HFF-Myc (cell line): ENCODE results near the gene SPSB2.
"Not testable (repeated sequence)": the region's sequence is repeated elsewhere in the genome, so short reads cannot be mapped to it uniquely, and the experiment has no call there.

ENCODE experiments used
- DNase-seq: peaks from one replicate; pipeline ENCODE4 v3.0.0-alpha.2; 2011; ENCODE audit warnings: low read depth; ENCODE audit errors: extremely low read depth
- H3K4me3 ChIP-seq: replicated peaks from 2 replicates; pipeline ENCODE4 v1.5.1; 2011; ENCODE audit warnings: low read depth, mild to moderate bottlenecking, control low read depth, low read length
- TF ChIP-seq, protein P1 (sequence below): IDR thresholded peaks from 2 replicates; pipeline ENCODE4 v1.5.1; 2012; ENCODE audit warnings: mild to moderate bottlenecking, low read depth, low read length, control low read depth; ENCODE audit errors: missing control alignments

SPSB2 gene

DNA sequence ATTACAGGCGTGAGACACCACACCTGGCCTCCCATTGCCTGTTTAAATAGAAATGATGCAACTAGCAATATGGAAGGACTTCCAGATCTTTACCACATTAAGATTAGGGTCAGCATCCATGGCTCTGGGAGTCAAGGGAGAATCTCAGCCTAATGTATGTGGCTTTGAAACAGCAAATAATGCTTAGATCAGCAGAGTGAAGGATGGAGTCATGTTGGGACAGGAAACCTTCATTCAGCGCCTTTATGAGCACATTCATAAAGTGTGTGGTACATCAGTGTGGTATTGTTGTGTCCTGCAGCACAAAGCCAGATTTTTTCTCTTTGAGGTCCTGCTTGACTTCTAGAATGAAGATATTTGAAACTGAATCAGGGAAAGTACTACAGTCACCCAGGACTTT lies 15.3 kb upstream of the SPSB2 start:
- no peak for DNase-seq
- TF ChIP-seq, protein P1, sequence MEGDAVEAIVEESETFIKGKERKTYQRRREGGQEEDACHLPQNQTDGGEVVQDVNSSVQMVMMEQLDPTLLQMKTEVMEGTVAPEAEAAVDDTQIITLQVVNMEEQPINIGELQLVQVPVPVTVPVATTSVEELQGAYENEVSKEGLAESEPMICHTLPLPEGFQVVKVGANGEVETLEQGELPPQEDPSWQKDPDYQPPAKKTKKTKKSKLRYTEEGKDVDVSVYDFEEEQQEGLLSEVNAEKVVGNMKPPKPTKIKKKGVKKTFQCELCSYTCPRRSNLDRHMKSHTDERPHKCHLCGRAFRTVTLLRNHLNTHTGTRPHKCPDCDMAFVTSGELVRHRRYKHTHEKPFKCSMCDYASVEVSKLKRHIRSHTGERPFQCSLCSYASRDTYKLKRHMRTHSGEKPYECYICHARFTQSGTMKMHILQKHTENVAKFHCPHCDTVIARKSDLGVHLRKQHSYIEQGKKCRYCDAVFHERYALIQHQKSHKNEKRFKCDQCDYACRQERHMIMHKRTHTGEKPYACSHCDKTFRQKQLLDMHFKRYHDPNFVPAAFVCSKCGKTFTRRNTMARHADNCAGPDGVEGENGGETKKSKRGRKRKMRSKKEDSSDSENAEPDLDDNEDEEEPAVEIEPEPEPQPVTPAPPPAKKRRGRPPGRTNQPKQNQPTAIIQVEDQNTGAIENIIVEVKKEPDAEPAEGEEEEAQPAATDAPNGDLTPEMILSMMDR: no peak
- H3K4me3 ChIP-seq: no peak overlapping the region

DNA sequence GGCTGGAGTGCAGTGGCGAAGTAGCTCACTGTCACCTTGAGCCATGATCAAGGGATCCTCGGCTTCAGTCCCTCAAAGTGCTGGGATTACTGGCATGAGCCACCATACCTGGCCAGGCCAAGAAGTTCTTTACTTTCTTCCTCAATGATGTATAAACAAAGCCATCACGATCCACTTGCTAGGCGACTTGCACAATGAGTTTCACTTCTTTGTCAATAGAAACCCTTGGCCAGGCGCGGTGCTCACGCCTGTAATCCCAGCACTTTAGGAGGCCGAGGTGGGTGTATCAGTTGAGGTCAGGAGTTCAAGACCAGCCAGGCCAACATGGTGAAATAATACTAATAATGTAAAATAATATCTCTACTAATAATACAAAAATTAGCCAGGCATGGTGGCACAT lies 14.4 kb upstream of the SPSB2 start:
- no peak for DNase-seq
- TF ChIP-seq, protein P1: no peak
- no peak overlapping the region for H3K4me3 ChIP-seq

DNA sequence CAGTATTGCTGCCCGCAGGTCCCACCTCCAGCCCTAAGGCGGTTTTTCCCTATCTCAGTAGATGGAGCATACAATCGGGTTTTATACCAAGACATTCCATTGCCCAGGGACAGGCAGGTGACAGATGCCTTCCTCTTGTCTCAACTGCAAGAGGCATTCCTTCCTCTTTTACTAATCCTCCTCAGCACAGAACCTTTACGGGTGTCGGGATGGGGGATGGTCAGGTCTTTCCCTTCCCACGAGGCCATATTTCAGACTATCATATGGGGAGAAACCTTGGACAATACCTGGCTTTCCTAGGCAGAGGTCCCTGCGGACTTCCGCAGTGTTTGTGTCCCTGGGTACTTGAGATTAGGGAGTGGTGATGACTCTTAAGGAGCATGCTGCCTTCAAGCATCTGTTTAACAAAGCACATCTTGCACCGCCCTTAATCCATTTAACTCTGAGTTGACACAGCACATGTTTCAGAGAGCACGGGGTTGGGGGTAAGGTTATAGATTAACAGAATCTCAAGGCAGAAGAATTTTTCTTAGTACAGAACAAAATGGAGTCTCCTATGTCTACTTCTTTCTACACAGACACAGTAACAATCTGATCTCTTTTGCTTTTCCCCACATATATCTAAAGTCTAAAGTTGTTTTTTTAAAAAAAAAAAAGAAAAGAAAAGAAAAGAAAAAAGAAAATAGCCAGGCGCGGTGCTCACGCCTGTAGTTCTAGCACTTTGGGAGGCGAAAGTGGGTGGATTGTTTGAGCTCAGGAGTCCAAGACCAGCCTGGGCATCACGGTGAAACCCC lies 13.3 kb upstream of the SPSB2 start:
- DNase-seq, H3K4me3 ChIP-seq: not testable (repeated sequence)

DNA sequence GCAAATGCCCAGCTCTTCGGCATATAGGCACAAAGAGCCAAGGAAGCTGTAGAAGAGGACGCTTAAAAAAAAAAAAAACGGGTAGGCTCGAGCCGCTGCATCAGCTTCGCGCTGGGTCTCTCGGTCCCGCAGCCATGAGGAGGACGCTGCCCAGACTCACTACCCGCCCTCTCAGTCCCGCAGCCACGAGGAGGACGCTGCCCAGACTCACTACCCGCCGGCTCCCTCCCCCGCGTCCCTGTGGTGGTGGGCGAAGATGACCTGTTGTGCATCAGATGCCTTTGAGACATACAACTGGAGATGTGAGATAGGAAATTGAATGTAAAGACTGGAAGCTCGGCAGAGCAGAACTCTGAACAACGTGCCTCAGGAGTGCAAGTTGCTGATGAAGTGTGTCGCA lies 11.4 kb upstream of the SPSB2 start:
- TF ChIP-seq, protein P1: no peak
- H3K4me3 ChIP-seq: no peak overlapping the region
- DNase-seq: no peak

DNA sequence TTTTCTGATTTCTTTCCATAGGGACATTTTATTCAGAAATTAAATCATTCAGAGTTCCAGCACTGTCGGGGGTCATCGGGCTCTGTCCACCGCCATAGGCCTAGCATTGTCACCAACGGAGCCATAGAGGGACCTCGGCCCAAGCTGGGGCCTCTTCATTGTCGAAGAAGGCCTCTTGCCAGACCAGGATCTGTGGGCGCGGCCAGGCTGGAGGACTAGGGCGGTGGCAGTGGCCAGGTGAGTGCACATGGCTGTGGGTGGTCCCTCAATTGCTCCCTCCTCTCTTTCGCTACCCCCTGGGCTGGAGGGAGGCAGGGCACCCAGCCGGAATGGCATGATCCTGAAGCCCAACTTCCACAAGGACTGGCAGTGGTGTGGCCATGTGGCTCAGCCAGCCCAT lies 10.6 kb upstream of the SPSB2 start:
- H3K4me3 ChIP-seq: no peak overlapping the region
- DNase-seq: no peak
- TF ChIP-seq, protein P1: no peak

GRCh38 chr12:6883252-6883651 lies 10.1 kb upstream of the SPSB2 start:
- no peak overlapping the region for H3K4me3 ChIP-seq
- TF ChIP-seq, protein P1: no peak
- DNase-seq: no peak

GRCh38 chr12:6879824-6880223 lies 6.7 kb upstream of the SPSB2 start:
- not testable (repeated sequence) for H3K4me3 ChIP-seq, DNase-seq

DNA sequence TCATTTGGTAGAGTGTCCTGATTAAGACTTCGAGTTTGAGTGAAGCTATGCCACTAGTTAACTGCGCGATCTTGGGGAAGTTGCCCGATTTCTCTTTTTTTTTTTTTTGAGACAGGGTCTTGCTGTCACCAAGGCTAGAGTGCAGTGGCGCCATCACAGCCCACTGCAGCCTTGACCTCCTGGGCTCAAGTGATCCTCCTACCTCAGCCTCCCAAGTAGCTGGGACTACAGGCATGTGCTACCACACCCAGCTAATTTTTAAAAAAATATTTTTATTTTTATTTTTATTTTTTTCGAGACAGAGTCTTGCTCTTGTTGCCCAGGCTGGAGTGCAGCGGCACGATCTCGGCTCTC lies 889 bp upstream of the SPSB2 start:
- DNase-seq: not testable (repeated sequence)
- peak overlapping the region; percentile 57 for H3K4me3 ChIP-seq
